ENCODE measurements around the gene PAK4.

PAK4 gene

DNA sequence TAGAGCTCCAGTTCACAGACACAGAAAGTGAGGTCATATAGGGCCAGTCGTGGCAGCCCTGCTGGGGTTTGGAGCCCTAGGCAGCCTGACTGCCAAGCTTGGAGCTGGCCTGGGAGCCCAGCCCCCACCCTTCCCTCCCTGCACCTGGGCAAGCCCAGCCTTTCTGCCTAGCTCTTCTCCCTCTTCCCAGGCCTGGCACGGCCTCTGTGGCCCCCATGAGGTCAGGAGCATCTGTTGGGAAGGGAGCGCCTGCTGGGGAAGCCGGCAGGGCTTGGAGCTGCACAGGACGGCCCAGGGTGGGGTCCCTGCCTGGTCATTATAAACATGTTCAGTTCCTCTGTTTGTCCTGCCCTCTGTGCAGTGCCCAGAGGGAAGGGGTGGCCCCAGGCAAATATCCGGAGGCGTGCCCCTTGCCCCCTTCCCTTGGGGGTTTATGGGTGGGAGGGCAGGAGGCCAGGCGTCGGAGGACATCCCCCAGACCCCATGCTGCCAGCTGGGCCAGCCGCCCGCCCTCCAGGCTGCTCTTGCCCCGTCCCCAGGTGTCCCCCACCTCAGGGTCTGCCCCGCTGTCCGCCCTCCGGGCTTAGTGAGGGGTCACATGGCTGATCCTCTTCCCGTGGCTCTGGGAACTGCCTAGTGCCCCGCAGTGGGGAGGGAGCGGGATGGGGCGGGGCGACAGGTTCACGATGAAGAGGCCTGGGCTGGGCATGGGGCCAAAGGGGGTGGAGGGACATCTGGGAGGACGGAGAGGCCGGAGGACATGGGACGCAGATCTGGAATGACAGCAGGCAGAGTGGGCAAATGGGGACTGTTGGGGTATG is 41.2 kb downstream of the PAK4 start:
- no peak for DNase-seq

DNA sequence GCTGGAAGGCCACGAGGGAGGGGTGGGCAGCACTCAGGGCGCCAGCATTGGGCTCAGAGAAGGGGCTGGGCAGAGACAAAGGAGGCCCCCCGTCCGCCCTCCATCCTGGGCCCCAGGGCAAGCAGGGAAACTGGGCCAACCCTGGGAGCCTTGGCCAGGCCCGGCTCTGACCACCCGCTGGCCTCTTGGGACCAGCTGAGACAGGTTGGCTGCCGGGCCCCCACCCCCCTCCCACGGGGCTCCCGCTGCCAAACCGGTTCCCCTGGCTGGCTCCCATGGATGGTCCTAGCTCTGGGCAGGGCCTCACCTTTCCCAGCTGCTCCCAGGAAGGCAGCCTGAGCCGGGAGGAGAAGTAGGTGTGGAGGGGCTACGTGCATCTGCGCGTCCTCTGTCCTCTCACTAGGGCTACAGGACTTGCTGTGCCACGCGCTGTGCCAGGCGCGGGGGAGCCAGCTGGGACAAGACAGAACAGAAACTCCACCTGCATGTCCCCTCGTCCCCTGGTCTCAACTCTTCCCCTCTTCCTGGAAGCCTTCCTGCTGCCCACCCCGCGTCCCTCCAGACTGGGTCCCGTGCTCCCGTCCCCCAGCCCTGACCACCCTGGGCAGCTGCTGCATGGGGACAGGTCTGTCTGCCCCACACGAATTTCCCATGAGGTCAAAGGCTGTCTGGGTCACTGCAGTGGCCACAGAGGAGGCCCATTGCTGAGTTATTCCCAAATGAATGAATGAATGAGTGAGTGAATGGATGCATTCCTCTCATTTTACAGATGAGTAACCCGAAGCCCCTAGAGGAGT is 42.1 kb downstream of the PAK4 start:
- no peak for DNase-seq

DNA sequence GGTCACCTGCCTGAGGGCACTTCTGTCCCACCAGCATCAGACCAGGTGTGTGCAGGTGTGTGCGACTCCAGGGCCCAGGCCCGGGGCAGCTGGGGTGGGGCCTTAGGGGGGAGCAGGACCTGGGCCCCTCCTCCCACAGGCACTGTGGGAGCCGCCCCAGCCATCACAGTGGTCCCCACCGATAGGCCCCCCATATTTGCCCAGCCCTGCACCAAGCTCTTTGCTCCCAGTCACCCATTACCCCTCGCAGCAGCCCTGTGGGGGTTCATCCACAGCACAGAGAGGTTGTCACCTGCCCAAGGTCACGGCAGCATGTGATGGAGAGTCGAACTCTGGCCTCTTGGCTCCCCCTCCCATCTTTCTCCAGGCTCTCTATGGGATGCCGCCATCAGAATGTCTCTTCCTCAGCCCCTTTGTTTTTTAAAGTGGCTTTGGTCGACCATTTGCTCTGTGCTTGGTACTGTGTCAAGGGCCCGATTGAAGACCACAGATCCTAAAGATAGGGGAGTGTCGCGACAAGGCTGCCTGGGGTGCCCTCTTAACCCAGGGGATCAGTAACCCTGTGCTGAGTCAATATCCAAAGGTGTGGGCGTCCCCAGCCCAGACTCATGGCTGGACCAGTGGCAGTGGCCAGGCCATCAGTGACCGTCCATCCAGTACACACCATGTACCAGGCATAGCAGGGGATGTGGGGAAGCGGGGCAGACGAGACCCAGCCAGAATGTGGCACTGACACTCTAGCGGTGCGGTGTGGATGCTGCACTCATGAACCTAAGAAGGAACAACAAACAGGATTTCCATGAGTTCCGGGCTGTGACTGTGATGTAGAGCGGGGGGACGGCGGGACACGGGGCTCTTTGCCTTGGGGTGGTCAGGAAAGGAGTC is 42.9 kb downstream of the PAK4 start:
- DNase-seq = no peak

DNA sequence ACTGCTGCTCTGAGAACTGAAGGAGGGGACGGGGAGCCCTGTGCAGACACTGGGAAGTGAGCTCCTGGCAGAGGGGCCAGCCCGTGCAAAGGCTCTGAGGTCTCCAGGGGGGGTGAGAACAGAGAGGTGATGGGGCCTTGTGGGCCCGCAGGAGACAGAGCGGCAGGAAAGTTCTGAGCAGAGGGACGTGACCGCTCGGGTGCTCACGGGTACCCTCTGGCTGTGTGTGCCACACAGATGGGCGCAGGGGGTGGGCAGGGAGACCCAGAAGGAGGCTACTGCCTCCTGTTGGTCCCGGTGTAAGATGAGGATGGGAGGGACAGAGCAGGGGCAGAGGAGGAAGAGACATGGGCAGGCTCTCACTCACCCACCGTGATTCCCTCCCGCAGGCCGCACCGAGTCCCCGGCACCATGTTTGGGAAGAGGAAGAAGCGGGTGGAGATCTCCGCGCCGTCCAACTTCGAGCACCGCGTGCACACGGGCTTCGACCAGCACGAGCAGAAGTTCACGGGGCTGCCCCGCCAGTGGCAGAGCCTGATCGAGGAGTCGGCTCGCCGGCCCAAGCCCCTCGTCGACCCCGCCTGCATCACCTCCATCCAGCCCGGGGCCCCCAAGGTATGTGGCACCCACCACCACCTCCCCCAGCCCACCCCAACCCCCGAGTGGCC is 43.7 kb downstream of the PAK4 start:
- no peak for DNase-seq

- no peak for DNase-seq
Observed at GRCh38 chr19:39170386-39171231, 45.0 kb downstream of the PAK4 start.

DNA sequence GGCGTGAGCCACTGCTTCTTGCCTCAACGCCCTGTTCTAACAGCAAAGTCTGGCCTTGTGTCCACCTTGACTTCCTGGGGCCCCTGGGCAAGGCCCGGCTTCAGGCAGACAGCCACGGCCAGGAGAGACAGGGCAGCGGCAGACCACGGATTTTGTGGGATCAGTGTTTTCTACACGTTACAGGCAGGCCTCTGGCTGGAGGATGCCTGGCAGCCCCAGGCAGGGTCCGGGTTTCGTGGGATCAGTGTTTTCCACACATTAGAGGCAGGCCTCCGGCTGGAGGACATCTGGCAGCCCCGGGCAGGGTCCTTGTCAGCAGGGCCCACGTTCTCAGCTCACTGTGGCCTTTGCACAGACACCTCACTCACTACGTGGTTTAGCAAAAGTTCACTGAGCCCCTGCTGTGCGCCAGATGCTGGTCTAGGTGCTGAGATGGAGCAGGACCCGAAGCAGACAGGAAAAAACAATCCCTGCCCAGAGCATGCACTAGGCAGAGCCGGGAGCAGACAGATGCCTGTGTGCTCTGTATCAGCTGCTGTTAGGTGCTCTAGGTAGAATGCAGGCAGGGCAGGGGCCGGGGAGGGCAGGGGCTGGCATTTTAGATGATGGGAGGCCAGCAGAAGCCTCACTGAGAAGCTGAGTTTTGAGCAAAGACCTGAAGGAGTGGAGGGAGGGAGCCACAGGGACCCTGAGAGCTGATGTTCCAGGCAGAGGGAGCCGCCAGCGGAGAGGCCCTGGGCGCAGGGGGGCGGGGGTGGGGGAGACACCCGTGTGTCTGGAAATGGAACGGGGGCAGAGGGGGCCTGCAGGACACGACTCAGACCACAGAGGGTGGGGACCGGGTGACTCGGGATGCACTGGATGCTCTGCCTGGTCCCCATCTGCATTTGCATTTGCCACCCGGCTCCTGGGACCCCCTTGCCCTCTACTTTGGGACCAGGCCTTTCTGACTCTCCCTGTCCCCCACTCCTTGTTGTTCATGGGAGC is 46.2 kb downstream of the PAK4 start:
- no peak for DNase-seq

DNA sequence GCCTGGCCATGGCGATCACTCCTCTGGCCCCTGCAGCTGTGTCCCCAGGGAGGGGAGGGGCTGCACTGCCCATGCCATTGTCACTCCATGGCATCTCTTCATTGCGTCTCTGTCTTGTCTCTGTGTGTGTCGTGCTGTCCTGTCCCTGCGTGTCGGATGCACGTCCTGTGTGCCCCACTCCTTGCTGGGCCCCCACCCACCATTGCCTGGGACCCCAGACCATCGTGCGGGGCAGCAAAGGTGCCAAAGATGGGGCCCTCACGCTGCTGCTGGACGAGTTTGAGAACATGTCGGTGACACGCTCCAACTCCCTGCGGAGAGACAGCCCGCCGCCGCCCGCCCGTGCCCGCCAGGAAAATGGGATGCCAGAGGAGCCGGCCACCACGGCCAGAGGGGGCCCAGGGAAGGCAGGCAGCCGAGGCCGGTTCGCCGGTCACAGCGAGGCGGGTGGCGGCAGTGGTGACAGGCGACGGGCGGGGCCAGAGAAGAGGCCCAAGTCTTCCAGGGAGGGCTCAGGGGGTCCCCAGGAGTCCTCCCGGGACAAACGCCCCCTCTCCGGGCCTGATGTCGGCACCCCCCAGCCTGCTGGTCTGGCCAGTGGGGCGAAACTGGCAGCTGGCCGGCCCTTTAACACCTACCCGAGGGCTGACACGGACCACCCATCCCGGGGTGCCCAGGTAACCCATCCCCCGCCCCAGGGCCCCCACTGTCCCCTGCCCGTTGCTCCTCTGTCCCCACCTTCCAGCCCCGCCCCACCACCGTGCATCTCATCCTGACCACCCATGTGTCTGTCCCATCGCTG is 47.3 kb downstream of the PAK4 start:
- DNase-seq = no peak

- no peak for DNase-seq
Observed at GRCh38 chr19:39173502-39173991, 48.0 kb downstream of the PAK4 start.

- no peak for DNase-seq
Observed at GRCh38 chr19:39174142-39174541, 48.6 kb downstream of the PAK4 start.

DNA sequence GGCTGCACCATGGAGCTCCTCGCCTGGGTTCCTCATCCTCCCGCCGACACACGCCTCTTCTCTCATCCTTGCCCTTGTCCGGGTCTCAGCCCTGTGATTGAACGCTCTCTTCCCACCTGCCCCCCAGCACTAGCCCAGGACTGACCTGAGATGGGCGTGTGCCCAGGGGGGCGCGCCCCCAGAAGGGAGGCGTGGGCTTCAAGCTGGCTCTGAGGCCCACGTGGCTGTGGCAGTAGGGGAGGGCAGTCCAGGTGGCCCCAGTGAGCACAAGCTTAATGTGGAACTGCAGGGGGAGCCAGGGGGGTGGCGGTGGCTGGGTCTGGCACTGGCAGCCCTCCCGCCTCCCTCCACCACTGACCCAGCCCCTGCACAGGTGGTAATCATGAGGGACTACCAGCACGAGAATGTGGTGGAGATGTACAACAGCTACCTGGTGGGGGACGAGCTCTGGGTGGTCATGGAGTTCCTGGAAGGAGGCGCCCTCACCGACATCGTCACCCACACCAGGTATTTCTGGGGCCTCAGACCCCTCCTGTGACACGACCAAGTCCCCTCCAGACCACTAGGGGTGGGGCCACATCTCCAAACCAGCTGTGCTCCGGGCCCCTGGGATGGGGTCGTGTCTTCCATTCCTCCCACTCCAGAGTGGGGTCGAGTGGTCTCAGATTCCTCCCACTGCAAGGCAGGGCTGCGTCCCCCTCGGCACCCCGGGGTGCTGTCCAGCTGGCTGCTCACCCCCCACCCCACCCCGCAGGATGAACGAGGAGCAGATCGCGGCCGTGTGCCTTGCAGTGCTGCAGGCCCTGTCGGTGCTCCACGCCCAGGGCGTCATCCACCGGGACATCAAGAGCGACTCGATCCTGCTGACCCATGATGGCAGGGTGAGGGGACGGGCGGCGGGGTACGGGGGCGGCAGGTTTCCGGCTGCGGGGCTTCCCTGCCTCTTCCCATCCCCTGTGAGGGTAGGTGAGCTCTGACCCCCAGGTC is 49.3 kb downstream of the PAK4 start:
- no peak for DNase-seq

DNA sequence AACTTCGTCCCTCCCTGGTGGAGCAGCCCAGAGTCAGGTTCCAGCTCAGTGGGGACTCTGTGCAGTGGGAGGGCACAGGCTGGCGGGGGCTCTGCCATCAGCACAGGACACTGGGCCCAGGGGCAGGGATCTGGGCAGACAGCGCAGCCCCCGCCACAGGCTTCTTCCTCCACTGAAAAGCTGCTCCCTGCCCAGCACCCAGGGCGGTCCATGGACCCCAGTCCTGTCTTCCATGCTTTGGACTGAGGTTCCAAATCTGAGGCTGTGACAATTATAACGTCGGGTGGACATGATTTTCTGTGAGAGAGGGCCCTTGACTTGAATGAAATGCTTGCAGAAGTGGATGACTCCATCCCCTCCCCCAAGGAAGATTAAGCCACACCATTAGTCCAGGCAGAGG is 50.0 kb downstream of the PAK4 start:
- DNase-seq = no peak

DNA sequence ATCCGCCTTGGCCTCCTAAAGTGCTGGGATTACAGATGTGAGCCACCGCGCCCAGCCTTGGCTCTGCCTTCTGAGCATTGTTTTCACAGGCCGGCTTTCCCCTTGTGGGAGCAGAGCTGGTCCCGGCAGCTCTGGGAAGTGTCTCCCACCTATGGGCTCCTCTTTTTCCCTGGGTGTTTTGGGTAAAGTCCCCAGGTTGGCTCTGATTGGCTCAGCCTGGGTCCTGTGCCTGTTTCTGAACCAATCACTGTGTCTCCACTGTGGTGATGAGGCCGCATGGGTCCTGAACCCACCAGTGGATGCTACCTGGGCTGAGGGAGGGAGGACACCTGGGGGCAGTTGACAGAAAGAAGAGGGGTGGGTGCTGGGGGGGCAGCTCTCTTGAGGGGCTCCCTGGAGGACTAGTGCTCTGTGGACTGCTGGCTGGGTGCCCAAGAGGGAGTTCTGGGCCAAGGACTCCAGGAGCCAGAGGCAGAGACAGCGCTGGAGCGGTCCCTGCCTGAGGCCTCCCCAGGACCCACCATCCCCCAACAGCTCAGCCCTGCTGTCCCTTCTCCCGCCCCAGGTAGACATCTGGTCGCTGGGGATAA is 51.6 kb downstream of the PAK4 start:
- no peak for DNase-seq

- DNase-seq = no peak
Observed at GRCh38 chr19:39177736-39178135, 52.1 kb downstream of the PAK4 start.

DNA sequence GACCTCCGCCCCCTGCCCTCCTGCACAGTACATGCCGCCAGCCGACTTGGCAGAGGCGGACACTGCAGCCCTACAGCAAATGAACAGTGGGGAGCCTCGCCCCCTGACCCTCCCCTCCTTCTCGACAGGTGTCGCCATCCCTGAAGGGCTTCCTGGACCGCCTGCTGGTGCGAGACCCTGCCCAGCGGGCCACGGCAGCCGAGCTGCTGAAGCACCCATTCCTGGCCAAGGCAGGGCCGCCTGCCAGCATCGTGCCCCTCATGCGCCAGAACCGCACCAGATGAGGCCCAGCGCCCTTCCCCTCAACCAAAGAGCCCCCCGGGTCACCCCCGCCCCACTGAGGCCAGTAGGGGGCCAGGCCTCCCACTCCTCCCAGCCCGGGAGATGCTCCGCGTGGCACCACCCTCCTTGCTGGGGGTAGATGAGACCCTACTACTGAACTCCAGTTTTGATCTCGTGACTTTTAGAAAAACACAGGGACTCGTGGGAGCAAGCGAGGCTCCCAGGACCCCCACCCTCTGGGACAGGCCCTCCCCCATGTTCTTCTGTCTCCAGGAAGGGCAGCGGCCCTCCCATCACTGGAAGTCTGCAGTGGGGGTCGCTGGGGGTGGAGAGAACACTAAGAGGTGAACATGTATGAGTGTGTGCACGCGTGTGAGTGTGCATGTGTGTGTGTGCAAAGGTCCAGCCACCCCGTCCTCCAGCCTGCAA is 52.9 kb downstream of the PAK4 start:
- no peak for DNase-seq

DNA sequence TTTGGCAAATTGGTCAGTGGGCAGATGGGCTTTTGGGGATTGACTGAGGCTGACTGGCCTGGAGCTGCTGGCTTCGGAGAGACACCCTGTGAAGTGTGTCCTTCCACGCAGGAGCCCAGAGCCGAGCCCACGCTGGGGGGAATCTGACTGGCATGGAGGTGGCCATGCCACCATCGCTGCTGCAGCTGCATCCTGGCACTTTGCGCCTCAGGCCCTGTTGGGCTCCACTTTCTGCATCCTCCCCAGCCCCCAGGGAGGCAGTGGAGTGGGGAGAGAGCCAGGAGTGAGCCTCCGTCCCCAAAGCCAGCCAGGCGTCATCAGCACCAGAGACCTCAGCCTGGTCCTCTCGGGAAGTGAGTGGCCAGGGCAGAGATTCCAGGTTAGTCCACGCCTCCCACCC is 54.2 kb downstream of the PAK4 start:
- no peak for DNase-seq

DNA sequence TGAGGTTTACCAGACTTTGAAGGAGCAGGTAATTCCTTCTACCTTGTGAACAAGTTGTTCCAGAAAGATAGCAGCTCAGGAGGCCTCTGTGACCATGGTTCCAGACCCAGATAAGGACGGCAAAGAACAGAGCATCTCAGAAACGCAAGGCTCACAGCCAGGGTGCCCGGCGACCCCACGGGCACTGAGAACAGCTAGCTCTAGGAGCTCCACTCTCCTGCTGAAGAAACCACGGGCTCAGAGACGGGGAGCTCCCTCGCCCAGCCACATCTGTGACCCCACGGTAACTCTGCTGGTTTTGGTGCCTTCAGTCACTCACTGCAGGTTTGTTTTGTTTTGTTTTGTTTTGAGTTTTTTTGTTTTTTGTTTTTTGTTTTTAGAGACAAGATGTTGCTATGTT is 55.2 kb downstream of the PAK4 start:
- DNase-seq = no peak

Data from activated CD4-positive, alpha-beta T cell treated with anti-CD3 and anti-CD28 coated beads for 48 hours (primary cell).